Measurements from ENCODE around the gene AMER2.

Gene AMER2

GRCh38 chr13:25118378-25118905, 53.6 kb downstream of the AMER2 start:
- Histone ChIP-seq H3K4me3 (ENCODE audit: insufficient read length, low read depth) (no peak overlapping the region), H3K9ac (ENCODE audit: insufficient read length, low read depth) (no peak overlapping the region), H3K9me3 (ENCODE audit: insufficient read depth, low read length) (peaks cover 13% of the 10 kb centered on the region), H3K4me1 (ENCODE audit: insufficient read depth, insufficient read length) (no peaks in the 10 kb centered on the region), H3K27me3 (ENCODE audit: insufficient read depth, insufficient read length) (no peaks in the 10 kb centered on the region), H3K36me3 (ENCODE audit: insufficient read depth, insufficient read length, low read length) (no peaks in the 10 kb centered on the region)
- no peak for DNase-seq (ENCODE audit: low read depth, low spot score)
- TF ChIP-seq YY1 (IDR thresholded peaks at IDR 0.05; ENCODE audit: insufficient read depth, insufficient read length) (no peak), SUZ12 (IDR thresholded peaks at IDR 0.05; ENCODE audit: extremely low read depth, insufficient read depth, insufficient read length) (no peak), ZNF274 (IDR thresholded peaks at IDR 0.05; ENCODE audit: low read depth, low read length) (no peak)

GRCh38 chr13:25117312-25117711, 54.8 kb downstream of the AMER2 start:
- TF ChIP-seq ZNF274 (IDR thresholded peaks at IDR 0.05; ENCODE audit: low read depth, low read length) (no peak), SUZ12 (IDR thresholded peaks at IDR 0.05; ENCODE audit: extremely low read depth, insufficient read depth, insufficient read length) (no peak), YY1 (IDR thresholded peaks at IDR 0.05; ENCODE audit: insufficient read depth, insufficient read length) (no peak)
- no peaks in the 10 kb centered on the region for H3K27me3 ChIP-seq (ENCODE audit: insufficient read depth, insufficient read length)
- no peak overlapping the region for H3K4me3 ChIP-seq (ENCODE audit: insufficient read length, low read depth)
- no peak for DNase-seq (ENCODE audit: low read depth, low spot score)
- H3K9me3 ChIP-seq (ENCODE audit: insufficient read depth, low read length), result peaks cover 4% of the 10 kb centered on the region
- H3K4me1 ChIP-seq (ENCODE audit: insufficient read depth, insufficient read length), result no peaks in the 10 kb centered on the region
- H3K36me3 ChIP-seq (ENCODE audit: insufficient read depth, insufficient read length, low read length), result no peaks in the 10 kb centered on the region
- no peak overlapping the region for H3K9ac ChIP-seq (ENCODE audit: insufficient read length, low read depth)

- H3K4me3 ChIP-seq (ENCODE audit: insufficient read length, low read depth), result no peak overlapping the region
- no peaks in the 10 kb centered on the region for H3K9me3 ChIP-seq (ENCODE audit: insufficient read depth, low read length)
- H3K9ac ChIP-seq (ENCODE audit: insufficient read length, low read depth), result no peak overlapping the region
- no peaks in the 10 kb centered on the region for H3K27me3 ChIP-seq (ENCODE audit: insufficient read depth, insufficient read length)
- no peaks in the 10 kb centered on the region for H3K36me3 ChIP-seq (ENCODE audit: insufficient read depth, insufficient read length, low read length)
- H3K4me1 ChIP-seq (ENCODE audit: insufficient read depth, insufficient read length), result no peaks in the 10 kb centered on the region
- DNase-seq (ENCODE audit: low read depth, low spot score), result no peak
- TF ChIP-seq YY1 (IDR thresholded peaks at IDR 0.05; ENCODE audit: insufficient read depth, insufficient read length) (no peak), SUZ12 (IDR thresholded peaks at IDR 0.05; ENCODE audit: extremely low read depth, insufficient read depth, insufficient read length) (no peak), ZNF274 (IDR thresholded peaks at IDR 0.05; ENCODE audit: low read depth, low read length) (no peak)
Observed at GRCh38 chr13:25116044-25116443, 56.0 kb downstream of the AMER2 start.

GRCh38 chr13:25114220-25114619, 57.9 kb downstream of the AMER2 start:
- no peaks in the 10 kb centered on the region for H3K27me3 ChIP-seq (ENCODE audit: insufficient read depth, insufficient read length)
- H3K9me3 ChIP-seq (ENCODE audit: insufficient read depth, low read length), result no peaks in the 10 kb centered on the region
- H3K9ac ChIP-seq (ENCODE audit: insufficient read length, low read depth), result no peak overlapping the region
- no peaks in the 10 kb centered on the region for H3K4me1 ChIP-seq (ENCODE audit: insufficient read depth, insufficient read length)
- DNase-seq (ENCODE audit: low read depth, low spot score), result peak; percentile 75
- TF ChIP-seq YY1 (IDR thresholded peaks at IDR 0.05; ENCODE audit: insufficient read depth, insufficient read length) (no peak), ZNF274 (IDR thresholded peaks at IDR 0.05; ENCODE audit: low read depth, low read length) (no peak), SUZ12 (IDR thresholded peaks at IDR 0.05; ENCODE audit: extremely low read depth, insufficient read depth, insufficient read length) (no peak)
- H3K36me3 ChIP-seq (ENCODE audit: insufficient read depth, insufficient read length, low read length), result no peaks in the 10 kb centered on the region
- H3K4me3 ChIP-seq (ENCODE audit: insufficient read length, low read depth), result no peak overlapping the region

GRCh38 chr13:25112695-25113255, 59.3 kb downstream of the AMER2 start:
- no peak for DNase-seq (ENCODE audit: low read depth, low spot score)
- H3K27me3 ChIP-seq (ENCODE audit: insufficient read depth, insufficient read length), result no peaks in the 10 kb centered on the region
- no peaks in the 10 kb centered on the region for H3K4me1 ChIP-seq (ENCODE audit: insufficient read depth, insufficient read length)
- no peak overlapping the region for H3K9ac ChIP-seq (ENCODE audit: insufficient read length, low read depth)
- no peak overlapping the region for H3K4me3 ChIP-seq (ENCODE audit: insufficient read length, low read depth)
- no peaks in the 10 kb centered on the region for H3K36me3 ChIP-seq (ENCODE audit: insufficient read depth, insufficient read length, low read length)
- TF ChIP-seq YY1 (IDR thresholded peaks at IDR 0.05; ENCODE audit: insufficient read depth, insufficient read length), result no peak
- no peak for TF ChIP-seq ZNF274 (IDR thresholded peaks at IDR 0.05; ENCODE audit: low read depth, low read length)
- TF ChIP-seq SUZ12 (IDR thresholded peaks at IDR 0.05; ENCODE audit: extremely low read depth, insufficient read depth, insufficient read length), result no peak
- H3K9me3 ChIP-seq (ENCODE audit: insufficient read depth, low read length), result no peaks in the 10 kb centered on the region
